ENCODE measurements around the gene HHAT.

- TF ChIP-seq, protein P1, sequence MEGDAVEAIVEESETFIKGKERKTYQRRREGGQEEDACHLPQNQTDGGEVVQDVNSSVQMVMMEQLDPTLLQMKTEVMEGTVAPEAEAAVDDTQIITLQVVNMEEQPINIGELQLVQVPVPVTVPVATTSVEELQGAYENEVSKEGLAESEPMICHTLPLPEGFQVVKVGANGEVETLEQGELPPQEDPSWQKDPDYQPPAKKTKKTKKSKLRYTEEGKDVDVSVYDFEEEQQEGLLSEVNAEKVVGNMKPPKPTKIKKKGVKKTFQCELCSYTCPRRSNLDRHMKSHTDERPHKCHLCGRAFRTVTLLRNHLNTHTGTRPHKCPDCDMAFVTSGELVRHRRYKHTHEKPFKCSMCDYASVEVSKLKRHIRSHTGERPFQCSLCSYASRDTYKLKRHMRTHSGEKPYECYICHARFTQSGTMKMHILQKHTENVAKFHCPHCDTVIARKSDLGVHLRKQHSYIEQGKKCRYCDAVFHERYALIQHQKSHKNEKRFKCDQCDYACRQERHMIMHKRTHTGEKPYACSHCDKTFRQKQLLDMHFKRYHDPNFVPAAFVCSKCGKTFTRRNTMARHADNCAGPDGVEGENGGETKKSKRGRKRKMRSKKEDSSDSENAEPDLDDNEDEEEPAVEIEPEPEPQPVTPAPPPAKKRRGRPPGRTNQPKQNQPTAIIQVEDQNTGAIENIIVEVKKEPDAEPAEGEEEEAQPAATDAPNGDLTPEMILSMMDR (IDR thresholded peaks at IDR 0.05; ENCODE audit: low read length): no peak
- no peak for TF ChIP-seq EZH2 (IDR thresholded peaks at IDR 0.05; ENCODE audit: borderline replicate concordance, low read length)
These were observed 396.1 kb downstream of the HHAT start for GRCh38 chr1:210724768-210725167.

Measured in OCI-LY1 (cell line).